Measurements from ENCODE around the gene FAM114A1.

FAM114A1 gene

DNA sequence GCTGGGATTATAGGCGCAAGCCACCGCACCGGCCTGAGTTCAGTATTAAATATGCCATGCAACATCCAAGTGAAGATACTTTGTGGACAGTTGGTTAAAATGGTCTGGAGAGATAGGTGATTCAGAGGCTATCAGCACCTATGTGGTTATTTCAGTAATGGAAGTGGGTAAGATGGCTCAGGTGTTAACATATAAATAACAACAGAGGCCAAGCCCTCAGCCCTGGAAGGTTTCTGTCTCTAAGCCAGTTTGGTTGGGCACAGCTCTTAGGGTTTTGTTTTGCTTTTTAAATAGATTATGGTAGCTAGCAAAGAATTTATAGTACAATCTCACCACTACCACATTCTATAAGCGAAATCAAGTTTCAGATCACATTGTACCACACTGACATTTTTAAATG, 16.6 kb downstream of the FAM114A1 start:
- no peak overlapping the region for H3K9ac ChIP-seq (ENCODE audit: low read depth, low read length)
- no peak overlapping the region for H3K4me3 ChIP-seq (ENCODE audit: low read depth, low read length)
- H3K36me3 ChIP-seq (ENCODE audit: control insufficient read depth, insufficient read depth, low read length) = no peaks in the 10 kb centered on the region
- H3K27me3 ChIP-seq (ENCODE audit: control insufficient read depth, insufficient read depth, low read length) = no peaks in the 10 kb centered on the region
- H3K4me1 ChIP-seq (ENCODE audit: control insufficient read depth, insufficient read depth, low read length) = peaks cover 6% of the 10 kb centered on the region
- no peaks in the 10 kb centered on the region for H3K9me3 ChIP-seq (ENCODE audit: control insufficient read depth, insufficient read depth, low read length)

DNA sequence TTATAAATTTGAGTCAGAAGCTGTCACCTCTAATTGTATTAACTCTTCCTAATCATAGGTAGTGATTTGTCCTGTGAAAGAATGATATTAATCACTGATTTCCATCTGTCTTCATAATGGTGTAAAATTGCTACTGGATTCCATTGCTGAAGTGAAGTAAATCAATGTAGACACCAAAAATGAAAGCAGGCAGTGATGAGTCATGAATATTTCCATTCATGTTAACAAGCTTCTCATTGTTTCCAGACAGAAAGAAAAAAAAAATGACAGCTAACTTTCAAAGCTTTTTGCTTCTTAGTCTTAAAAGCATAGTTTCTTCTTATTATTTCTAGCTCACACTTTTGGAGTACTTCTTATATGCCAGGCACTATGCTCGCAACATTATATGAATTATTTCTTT, 21.5 kb downstream of the FAM114A1 start:
- Histone ChIP-seq H3K4me1 (ENCODE audit: control insufficient read depth, insufficient read depth, low read length) (peaks cover 6% of the 10 kb centered on the region), H3K4me3 (ENCODE audit: low read depth, low read length) (no peak overlapping the region), H3K27me3 (ENCODE audit: control insufficient read depth, insufficient read depth, low read length) (no peaks in the 10 kb centered on the region), H3K9ac (ENCODE audit: low read depth, low read length) (no peak overlapping the region), H3K36me3 (ENCODE audit: control insufficient read depth, insufficient read depth, low read length) (no peaks in the 10 kb centered on the region), H3K9me3 (ENCODE audit: control insufficient read depth, insufficient read depth, low read length) (no peaks in the 10 kb centered on the region)

DNA sequence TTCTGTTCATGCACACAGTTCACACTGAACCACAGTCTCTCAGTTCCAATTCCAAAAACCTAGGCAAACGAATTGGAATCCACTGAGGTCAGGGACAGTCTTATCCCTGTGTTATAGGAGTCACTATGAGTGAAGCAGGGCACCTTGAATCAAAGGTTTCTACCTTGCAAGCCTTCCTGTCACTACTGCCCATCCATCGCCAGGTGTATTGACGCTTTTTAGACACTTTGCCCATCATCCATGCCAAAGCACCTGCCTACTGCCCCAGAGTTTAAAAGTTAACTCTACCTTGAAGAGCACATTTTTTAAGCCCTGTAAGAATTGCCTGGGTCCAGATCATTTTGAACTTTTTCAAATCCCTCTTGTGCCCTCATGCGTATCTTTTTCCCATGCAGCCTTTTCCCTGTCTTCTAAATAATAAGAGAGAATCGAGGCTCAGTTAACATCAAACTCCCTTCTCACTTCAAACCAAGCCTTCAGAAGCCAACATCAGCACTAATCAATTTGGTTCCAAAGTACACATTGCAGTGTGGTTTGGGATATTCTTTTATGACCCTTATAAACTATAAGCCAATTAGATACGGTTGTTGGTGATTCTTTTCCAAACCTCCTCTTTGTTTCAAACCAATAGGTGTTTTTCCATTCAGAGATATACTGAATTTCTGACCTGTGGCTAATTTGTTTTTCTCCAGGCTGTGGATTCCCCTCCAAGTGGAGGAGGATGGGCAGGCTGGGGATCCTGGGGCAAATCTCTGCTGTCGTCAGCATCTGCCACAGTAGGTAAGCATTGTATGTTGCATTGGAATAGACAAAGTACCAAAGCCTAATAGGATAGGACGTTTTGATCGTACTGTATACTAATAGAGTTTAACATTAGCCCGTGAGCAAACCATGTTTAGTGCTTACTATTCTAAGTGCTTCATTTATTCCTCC, 23.7 kb downstream of the FAM114A1 start:
- H3K36me3 ChIP-seq (ENCODE audit: control insufficient read depth, insufficient read depth, low read length) = no peaks in the 10 kb centered on the region
- H3K27me3 ChIP-seq (ENCODE audit: control insufficient read depth, insufficient read depth, low read length) = no peaks in the 10 kb centered on the region
- H3K9ac ChIP-seq (ENCODE audit: low read depth, low read length) = no peak overlapping the region
- H3K4me1 ChIP-seq (ENCODE audit: control insufficient read depth, insufficient read depth, low read length) = peaks cover 6% of the 10 kb centered on the region
- H3K4me3 ChIP-seq (ENCODE audit: low read depth, low read length) = no peak overlapping the region
- no peaks in the 10 kb centered on the region for H3K9me3 ChIP-seq (ENCODE audit: control insufficient read depth, insufficient read depth, low read length)

DNA sequence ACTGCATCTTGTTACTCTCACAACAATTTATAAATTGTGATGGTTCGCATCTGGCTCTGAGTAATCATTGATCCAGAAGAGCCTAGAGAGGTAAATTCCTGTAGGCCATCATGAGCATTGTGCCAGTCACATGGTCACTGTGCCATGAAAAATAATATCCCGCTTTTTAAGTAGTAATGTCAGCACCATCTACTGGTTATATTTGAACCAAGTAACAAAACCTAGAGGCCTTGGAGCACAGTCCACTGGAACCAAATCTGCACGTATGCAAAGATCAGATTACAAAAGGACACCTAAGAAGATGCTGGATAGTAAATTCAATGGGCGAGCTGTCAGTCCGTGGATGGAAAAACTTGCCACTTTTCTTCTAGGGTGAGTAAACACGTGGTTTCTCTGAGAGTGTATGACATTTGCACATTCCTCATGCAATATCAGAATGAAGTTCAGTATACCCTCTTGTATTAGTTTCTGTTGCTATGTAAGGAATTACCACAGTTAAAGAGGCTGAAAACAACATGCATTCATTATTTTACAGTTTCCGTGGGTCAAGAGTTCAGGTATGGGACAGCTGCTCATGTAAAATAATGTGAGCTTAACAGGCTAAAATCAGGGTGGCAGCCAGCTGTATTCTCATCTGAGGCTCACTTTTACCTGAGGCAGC, 26.8 kb downstream of the FAM114A1 start:
- Histone ChIP-seq H3K9me3 (ENCODE audit: control insufficient read depth, insufficient read depth, low read length) (no peaks in the 10 kb centered on the region), H3K27me3 (ENCODE audit: control insufficient read depth, insufficient read depth, low read length) (no peaks in the 10 kb centered on the region), H3K4me3 (ENCODE audit: low read depth, low read length) (no peak overlapping the region), H3K36me3 (ENCODE audit: control insufficient read depth, insufficient read depth, low read length) (no peaks in the 10 kb centered on the region), H3K4me1 (ENCODE audit: control insufficient read depth, insufficient read depth, low read length) (no peaks in the 10 kb centered on the region), H3K9ac (ENCODE audit: low read depth, low read length) (no peak overlapping the region)

DNA sequence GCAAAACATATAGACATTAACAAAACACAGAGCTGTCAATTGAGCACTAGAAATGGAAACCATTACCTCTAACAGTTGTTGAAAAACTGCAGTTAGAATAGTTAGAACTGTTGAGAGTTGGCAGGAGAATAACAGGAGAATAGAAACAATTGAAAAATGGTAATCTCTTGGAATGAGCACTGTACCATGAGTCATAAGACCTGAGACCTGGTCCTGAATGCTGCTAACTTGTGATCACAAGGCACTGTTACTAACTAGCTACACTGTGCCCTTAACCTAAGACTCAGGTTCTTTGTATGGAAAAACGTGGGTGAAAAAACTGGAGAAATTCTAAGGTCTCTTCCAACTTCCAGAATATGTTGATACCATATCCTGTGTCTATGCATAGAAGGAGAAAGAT, 29.3 kb downstream of the FAM114A1 start:
- Histone ChIP-seq H3K9me3 (ENCODE audit: control insufficient read depth, insufficient read depth, low read length) (no peaks in the 10 kb centered on the region), H3K27me3 (ENCODE audit: control insufficient read depth, insufficient read depth, low read length) (no peaks in the 10 kb centered on the region), H3K4me3 (ENCODE audit: low read depth, low read length) (no peak overlapping the region), H3K9ac (ENCODE audit: low read depth, low read length) (no peak overlapping the region), H3K36me3 (ENCODE audit: control insufficient read depth, insufficient read depth, low read length) (no peaks in the 10 kb centered on the region), H3K4me1 (ENCODE audit: control insufficient read depth, insufficient read depth, low read length) (no peaks in the 10 kb centered on the region)

DNA sequence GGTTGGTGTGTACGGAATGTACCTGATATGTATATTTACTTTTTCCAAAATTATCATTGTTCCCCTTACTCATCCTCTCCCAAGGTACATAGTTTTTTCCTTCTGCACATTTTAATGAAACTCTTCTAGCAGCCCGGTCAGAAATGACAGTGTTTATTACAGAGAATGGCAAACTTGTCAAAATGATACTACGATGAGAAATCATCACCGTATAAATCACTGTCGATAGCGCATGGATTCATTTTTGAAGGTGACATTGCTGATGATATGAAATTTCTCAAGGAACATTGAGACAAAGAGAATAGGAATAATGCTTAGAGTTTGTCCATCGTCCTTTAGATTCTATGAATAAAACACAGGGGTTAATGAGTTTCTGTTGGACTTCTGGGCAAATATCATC, 30.6 kb downstream of the FAM114A1 start:
- H3K9ac ChIP-seq (ENCODE audit: low read depth, low read length) = no peak overlapping the region

DNA sequence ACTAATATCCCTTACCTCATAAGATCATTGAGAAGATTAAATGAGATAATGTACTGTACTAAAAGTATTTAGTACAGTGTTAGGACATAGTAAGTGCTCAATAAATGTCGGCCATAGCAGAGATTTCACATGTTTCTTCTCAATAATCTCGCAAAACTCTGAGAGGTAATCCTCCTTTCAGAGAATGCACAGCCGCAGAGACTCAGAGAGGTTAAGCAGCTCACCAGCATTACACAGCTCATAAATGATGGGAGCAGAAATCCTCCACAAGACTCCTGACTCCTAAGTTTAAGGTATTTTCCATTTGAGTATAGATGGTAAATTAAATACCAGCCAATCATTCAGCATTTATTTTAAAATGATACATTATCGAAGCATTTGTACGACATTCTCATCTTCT, 34.6 kb downstream of the FAM114A1 start:
- H3K9me3 ChIP-seq (ENCODE audit: control insufficient read depth, insufficient read depth, low read length) = no peaks in the 10 kb centered on the region
- no peaks in the 10 kb centered on the region for H3K4me1 ChIP-seq (ENCODE audit: control insufficient read depth, insufficient read depth, low read length)
- H3K4me3 ChIP-seq (ENCODE audit: low read depth, low read length) = no peak overlapping the region
- no peak overlapping the region for H3K9ac ChIP-seq (ENCODE audit: low read depth, low read length)
- no peaks in the 10 kb centered on the region for H3K36me3 ChIP-seq (ENCODE audit: control insufficient read depth, insufficient read depth, low read length)
- H3K27me3 ChIP-seq (ENCODE audit: control insufficient read depth, insufficient read depth, low read length) = no peaks in the 10 kb centered on the region

More for the DNA sequence above, 30.6 kb downstream of the FAM114A1 start:
- no peaks in the 10 kb centered on the region for H3K36me3 ChIP-seq (ENCODE audit: control insufficient read depth, insufficient read depth, low read length)
- H3K4me1 ChIP-seq (ENCODE audit: control insufficient read depth, insufficient read depth, low read length) = no peaks in the 10 kb centered on the region
- no peaks in the 10 kb centered on the region for H3K9me3 ChIP-seq (ENCODE audit: control insufficient read depth, insufficient read depth, low read length)
- H3K27me3 ChIP-seq (ENCODE audit: control insufficient read depth, insufficient read depth, low read length) = no peaks in the 10 kb centered on the region
- no peak overlapping the region for H3K4me3 ChIP-seq (ENCODE audit: low read depth, low read length)

DNA sequence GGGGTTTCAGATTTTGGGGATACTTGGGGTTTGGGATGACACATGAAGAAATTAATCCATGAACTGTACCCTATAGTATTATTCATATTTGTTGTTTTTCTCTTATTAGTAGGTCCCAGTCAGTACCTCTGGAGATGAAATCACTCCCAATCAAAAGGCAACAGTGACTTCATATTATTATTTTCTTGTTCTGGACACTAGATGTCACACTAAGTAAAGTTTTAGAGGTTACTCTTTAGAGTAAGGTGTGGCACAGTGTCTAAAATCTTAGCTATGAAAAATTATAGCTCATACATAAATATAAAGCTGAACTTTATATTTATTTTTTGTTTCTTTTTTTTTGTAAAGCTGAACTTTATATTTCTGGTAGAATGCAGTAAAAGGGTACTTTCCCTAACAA, 35.1 kb downstream of the FAM114A1 start:
- Histone ChIP-seq H3K36me3 (ENCODE audit: control insufficient read depth, insufficient read depth, low read length) (no peaks in the 10 kb centered on the region), H3K9ac (ENCODE audit: low read depth, low read length) (no peak overlapping the region), H3K4me1 (ENCODE audit: control insufficient read depth, insufficient read depth, low read length) (no peaks in the 10 kb centered on the region), H3K4me3 (ENCODE audit: low read depth, low read length) (no peak overlapping the region), H3K9me3 (ENCODE audit: control insufficient read depth, insufficient read depth, low read length) (no peaks in the 10 kb centered on the region), H3K27me3 (ENCODE audit: control insufficient read depth, insufficient read depth, low read length) (no peaks in the 10 kb centered on the region)

DNA sequence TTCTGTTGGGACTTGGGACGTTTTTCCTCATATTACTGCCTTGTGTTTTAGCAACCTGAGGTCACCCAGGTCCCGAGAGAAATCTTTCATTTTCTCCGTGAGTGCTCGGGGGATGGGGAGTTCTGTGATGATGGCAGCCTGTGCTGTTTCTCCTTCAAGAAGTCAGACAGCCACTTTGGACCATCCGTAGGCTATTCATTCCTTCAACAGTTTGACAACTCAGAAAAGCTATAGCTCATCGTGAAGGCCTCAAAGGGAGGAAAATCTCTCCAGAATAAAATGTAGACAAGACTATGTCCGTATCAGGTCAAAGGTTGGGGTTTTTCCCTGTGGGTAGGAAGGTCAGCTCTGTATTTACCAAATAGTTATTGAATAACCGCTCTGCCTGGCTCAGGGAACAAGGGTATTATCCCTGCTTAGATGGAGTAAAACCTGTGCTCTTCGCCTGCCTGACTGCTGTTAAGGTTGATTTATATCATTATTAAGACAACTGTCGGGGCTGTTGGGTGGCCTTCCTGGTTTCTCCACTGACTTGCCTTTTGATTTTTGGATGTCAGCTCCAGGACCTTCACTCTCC, 36.6 kb downstream of the FAM114A1 start:
- H3K27me3 ChIP-seq (ENCODE audit: control insufficient read depth, insufficient read depth, low read length) = no peaks in the 10 kb centered on the region

DNA sequence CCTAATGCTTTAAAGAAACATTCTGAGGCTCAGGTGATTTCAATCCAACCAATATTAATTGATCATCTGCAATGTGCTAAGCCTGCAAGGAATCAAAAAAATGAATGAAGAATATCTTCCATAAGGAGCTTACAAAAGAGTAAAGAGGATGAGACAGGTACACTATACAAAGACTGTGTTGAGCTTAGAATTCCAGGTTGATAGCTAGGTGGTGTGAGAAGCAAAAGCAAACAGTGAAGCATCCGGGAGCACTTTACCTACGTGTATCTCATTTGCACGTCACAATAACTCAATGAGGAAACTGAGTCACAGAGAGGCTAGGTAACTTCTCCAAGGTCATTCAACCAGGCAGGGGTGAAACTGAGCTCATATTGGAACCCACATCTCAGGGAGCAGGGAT, 37.1 kb downstream of the FAM114A1 start:
- Histone ChIP-seq H3K4me1 (ENCODE audit: control insufficient read depth, insufficient read depth, low read length) (no peaks in the 10 kb centered on the region), H3K9me3 (ENCODE audit: control insufficient read depth, insufficient read depth, low read length) (no peaks in the 10 kb centered on the region), H3K9ac (ENCODE audit: low read depth, low read length) (no peak overlapping the region), H3K36me3 (ENCODE audit: control insufficient read depth, insufficient read depth, low read length) (no peaks in the 10 kb centered on the region), H3K27me3 (ENCODE audit: control insufficient read depth, insufficient read depth, low read length) (no peaks in the 10 kb centered on the region), H3K4me3 (ENCODE audit: low read depth, low read length) (no peak overlapping the region)

More for the DNA sequence above, 36.6 kb downstream of the FAM114A1 start:
- Histone ChIP-seq H3K36me3 (ENCODE audit: control insufficient read depth, insufficient read depth, low read length) (no peaks in the 10 kb centered on the region), H3K4me3 (ENCODE audit: low read depth, low read length) (no peak overlapping the region), H3K9me3 (ENCODE audit: control insufficient read depth, insufficient read depth, low read length) (no peaks in the 10 kb centered on the region), H3K9ac (ENCODE audit: low read depth, low read length) (no peak overlapping the region), H3K4me1 (ENCODE audit: control insufficient read depth, insufficient read depth, low read length) (no peaks in the 10 kb centered on the region)

DNA sequence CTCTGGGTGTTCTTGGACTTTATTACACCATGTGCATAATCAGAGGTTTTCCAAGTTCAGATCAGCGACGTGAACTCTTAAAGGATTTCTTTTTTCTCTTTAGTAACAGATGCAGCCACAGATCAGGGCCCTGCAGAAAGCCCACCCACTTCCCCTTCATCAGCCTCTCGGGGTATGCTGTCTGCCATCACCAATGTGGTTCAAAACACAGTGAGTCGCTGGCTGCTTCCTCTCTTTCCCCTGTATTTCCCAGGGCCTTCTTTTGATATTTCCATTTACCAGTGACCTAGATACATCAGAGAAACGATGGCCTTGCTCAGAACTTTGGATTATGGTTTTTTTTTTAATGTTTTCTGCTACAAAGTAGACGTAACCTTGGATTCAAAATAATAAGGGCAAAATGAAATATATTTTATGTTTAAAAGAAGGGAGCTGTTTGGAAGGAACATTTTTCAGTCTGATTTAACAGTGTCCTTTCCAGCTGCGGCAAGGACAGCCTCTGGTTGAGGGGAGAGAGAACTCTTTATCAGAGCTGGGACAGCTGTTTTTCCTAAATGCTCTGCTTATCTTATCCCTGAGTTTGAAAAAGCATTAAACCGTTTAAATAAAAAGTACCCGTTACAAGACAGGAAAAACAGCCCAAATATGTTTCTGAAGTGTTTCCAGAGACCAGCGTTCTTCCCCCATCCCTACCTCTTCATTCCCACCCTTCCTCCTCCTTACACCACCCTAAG, 38.2 kb downstream of the FAM114A1 start:
- Histone ChIP-seq H3K9ac (ENCODE audit: low read depth, low read length) (no peak overlapping the region), H3K36me3 (ENCODE audit: control insufficient read depth, insufficient read depth, low read length) (peaks cover 3% of the 10 kb centered on the region)

More for the DNA sequence above, 38.2 kb downstream of the FAM114A1 start:
- Histone ChIP-seq H3K9me3 (ENCODE audit: control insufficient read depth, insufficient read depth, low read length) (no peaks in the 10 kb centered on the region), H3K4me1 (ENCODE audit: control insufficient read depth, insufficient read depth, low read length) (no peaks in the 10 kb centered on the region), H3K4me3 (ENCODE audit: low read depth, low read length) (no peak overlapping the region), H3K27me3 (ENCODE audit: control insufficient read depth, insufficient read depth, low read length) (no peaks in the 10 kb centered on the region)
